Ramos (cell line): ENCODE results near the gene FIBCD1.
"Not testable (repeated sequence)": the region's sequence is repeated elsewhere in the genome, so short reads cannot be mapped to it uniquely, and the experiment has no call there.

Source experiments
- in situ Hi-C: fragments of 300-500 bp; cut with MboI; formaldehyde crosslinking; loops from one replicate; pipeline ENCODE4 v1.14.3; 2022; ENCODE audit warnings: low sequenced_read_pairs; ENCODE audit not compliant: unreplicated experiment

Gene FIBCD1

DNA sequence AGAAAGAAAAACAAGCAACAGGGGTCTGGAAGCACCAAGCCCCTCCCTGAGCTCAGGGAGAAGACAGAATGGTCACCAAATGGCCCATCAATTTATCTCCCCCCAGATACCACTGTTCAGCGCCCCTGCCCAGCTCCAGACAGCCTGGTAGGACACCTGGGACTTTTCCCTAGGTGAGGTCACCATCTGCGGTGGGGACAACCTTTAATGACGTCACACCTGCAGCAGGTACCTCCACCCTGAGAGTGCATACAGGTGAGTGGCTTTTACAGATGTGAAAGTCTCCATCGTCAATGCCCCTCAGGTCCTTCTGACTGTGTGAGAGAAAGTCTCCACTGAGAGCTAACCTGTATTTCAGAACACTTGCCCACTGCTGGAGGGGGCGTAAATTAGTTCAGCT, 35.6 kb upstream of the FIBCD1 start:
- in situ Hi-C loops, result no loop called here

DNA sequence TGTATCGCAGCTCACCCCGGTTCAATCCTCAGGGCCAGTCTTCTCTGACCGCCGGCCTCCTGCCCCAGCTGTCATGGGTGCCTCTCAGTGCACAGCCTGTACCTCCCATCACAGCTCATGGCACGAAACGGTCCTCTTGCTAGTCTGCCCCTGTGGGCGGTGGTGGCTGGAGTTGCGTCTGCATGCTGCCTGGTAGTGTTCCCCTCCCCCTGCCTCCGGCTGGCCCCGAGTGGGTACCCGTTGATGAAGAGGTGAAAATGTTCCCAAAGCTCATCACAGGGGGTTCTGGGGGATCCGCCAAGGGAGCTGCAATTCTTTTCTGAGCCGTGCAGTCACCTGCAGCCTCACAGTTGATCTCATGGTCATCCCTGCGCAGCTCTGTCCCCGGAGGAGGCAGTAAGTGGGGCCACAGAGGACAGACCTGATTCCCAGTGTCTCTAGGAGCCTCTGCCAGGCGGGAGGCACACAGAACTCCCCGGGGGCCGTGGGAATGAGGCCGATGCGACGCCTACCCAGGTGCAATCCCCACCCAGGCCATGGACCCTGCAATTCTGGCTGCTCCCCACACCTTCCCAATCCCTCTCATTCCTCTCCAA, 34.7 kb upstream of the FIBCD1 start:
- in situ Hi-C loops, result no loop called here

DNA sequence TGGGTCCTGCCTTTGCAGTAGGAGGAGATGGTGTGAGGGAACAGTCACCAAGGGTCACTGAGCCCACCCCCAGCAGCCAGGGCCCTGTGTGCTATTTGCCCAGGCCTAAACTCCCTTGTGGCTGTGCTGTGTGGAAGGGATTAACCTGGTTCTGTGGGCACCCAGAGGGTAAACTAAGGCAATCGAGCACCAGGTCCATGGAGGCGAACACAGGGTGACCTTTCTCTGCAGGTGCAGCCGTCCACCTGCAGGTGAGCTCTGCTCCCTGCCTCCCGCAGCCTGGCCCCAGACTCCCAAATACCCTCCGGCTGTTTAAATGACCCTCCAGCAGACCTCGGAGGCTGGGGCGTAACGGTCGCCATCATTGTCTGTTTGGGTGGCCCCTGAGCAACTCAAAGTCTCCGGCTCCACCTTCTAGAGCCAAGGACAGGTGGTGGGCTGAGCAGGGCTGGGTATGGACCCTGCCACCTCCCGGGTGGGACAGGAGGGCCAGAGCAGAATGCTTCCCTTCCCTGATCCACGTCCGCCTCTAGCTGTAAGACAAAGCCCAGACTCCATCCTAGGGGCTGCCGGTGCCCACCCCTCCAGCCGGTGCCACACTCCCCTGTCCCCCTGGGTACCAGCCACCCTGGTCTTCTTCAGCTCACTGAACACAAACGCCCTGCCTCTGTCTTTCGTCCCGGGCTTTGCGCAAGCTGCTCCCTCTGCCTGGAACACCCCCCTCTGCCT, 34.1 kb upstream of the FIBCD1 start:
- in situ Hi-C loops, result no loop called here

DNA sequence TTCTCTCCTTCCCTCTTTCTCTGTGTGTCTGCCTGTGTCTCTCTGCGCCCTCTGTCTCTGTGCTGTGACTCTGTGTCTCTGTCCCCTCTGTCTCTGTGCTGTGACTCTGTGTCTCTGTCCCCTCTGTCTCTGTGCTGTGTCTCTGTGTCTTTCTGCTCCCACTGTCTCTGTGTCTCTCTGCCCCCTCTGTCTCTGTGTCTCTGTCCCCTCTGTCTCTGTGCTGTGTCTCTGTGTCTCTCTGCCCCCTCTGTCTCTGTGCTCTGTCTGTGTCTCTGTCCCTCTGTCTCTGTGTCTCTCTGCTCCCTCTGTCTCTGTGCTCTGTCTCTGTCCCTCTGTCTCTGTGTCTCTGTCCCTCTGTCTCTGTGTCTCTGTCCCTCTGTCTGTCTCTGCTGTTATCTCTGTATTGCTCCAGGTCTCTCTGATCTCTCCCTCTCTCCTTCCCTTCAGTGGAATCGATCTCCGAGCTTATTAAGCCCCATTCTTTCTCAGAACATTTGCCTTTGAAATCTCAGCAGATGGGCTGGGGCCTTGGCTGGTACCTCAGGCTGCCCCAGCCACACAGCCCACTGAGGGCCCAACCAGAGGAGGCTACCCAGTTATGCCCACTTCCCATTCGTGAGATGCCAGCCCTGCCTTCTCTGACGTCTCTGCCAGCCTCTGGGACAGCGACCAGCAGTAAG, 33.4 kb upstream of the FIBCD1 start:
- in situ Hi-C loops, result no loop called here

DNA sequence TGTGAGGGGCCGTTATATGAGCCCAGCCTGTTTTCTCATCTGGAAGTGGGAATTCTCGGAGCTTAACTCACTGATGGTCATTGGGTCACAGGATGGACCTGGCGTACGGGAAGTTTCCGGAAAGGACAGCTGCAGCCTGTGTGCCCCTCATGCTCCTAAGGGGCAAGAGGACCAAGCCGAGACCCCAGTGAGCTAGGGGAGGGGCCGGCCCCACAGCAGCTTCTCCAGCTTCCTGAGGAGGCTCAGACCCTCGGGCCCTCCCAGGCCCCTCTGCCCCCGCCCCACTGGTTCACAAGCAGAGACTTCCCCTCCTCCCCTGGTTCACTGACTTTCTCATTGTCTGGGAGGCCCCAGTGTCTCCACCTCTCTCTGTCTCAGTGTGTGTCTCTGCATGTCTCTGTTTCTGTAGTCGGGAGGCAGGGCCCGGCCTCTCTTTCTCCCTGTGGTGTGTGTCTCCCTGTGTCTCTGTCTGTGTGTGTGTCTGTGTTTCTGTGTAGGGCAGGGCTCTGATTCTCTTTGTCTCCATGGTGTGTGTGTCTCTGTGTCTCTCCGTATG, 32.3 kb upstream of the FIBCD1 start:
- in situ Hi-C loops, result no loop called here

DNA sequence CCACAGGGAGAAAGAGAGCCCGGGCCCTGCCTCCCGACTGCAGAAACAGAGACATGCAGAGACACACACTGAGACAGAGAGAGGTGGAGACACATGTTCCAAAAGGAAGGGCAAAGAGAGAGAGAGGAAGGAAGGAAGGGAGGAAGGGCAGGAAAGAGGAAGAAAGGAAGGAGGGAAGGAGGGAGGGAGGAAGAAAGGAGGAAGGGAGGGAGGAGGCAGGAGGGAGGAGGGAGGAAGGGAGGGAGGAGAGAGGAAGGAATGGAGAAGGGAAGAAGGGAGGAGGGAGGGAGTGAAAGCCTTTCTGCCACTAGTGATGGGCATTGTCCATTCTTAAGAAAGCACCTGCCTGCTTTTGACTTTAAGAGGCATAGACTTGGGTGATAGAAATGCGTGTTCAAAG, 31.8 kb upstream of the FIBCD1 start:
- in situ Hi-C loops, result no loop called here

DNA sequence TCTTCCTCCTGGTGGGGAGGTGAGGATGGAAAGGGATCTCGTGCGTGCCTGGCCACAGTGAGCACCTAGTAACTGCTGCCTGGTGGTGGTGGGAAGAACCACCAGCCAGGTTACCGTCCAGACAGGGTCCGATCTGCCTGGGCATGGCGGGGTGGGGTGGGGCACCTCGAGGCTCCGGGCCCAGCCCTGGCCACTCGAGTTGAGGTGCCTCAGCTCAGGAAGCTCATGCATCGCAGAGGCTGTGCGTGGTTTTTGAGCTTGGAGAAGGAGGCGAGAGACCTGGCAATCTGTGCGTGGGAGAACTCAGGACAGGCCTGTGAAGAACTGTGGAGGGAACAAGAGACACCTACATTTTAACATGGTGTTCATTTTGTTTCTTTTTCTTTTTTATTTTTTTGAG, 31.0 kb upstream of the FIBCD1 start:
- in situ Hi-C loops, result no loop called here

DNA sequence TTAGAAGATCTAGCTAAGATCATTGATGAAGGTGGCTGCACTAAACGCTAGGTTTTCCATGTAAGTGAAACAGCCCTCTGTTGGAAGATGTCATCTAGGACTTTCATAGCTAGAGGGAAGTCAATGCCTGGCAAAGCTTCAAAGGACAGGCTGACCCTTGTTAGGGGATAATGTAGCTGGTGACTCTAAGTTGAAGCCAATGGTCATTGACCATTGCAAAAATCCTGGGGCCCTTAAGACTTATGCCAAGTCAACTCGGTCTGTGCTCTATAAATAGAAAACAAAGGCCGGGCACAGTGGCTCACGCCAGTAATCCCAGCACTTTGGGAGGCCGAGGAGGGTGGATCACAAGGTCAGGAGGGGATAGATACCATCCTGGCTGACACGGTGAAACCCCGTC, 26.6 kb upstream of the FIBCD1 start:
- in situ Hi-C loops, result no loop called here

DNA sequence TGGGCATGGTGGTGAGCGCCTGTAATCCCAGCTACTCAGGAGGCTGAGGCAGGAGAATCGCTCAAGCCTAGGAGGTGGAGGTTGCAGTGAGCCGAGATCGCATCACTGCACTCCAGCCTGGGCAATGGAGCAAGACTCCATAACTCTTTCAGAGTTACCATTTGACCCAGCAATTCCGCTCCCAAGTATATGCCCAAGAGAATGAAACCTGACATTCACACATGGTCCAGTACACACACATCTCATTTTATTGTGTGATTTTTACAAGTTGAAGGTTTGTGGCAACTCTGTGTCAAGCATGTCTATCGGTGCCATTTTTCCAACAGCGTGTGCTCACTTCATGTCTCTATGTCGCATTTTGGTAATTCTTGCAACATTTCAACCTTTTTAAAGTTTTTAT, 24.9 kb upstream of the FIBCD1 start:
- in situ Hi-C loops, result no loop called here

DNA sequence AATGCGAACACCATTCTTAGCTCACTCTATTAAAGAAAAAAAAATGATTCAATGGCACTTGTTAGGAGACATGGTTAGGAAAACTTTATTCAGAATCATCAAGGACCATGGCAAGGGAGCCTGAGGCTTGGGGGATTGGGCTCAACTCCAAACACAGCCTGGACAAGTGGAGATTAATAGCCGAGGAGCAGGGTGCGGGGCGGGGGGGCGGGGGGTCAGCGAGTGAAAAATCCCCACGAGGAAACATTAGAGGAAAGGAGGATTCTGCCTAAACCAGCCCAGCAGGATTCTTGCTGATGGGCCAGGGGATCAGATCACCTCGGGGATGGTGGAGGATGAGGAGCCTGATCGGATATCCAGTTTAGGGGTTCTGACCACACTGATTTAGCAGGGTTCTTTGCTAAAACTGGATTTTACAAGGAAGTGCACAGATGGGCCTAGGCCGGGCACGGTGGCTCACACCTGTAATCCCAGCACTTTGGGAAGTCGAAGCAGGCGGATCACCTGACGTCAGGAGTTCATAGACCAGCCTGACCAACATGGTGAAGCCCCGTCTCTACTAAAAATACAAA, 24.4 kb upstream of the FIBCD1 start:
- in situ Hi-C loops, result no loop called here

DNA sequence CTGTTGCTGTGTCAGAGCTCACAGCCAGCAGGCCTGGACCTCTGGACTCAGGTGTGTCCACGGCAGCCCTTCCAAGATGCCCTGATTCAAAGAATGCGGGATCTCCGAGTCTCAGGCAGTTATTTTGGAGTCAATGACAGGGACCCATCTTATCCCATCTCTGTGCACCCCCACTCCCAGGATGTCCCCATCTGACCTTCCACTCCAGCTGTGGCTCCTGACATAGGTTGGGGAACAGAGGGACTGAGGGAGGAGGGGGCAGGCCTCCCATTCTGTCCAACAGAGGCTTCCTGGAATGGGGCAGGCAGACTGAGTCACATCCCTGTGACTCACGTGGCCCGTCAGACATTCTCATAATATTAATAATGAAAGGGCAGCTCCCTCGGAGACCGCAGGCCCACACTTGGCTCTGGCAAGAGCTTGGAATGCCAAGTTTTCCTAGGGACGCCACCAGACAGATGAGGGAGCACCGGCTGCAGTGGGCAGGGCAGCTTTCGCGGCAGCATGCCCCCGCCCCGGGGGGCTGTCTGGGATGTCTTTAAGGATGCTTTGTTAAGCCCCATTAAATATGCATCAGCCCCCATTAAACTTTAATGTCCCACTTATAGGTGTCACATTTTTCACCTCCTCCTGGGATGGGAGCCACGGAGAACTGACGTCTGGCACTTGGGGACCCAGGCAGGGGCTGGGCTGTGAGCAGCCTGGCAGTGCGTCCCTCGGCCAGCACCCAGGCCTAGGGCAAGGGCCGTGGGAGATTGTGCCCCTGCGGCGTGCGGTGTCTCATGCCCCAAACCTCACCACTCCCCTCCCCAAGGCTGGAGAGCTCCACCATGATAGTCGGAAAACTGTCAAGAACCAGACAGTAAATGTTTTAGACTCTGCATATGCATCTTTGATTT, 23.6 kb upstream of the FIBCD1 start:
- in situ Hi-C loops, result no loop called here

DNA sequence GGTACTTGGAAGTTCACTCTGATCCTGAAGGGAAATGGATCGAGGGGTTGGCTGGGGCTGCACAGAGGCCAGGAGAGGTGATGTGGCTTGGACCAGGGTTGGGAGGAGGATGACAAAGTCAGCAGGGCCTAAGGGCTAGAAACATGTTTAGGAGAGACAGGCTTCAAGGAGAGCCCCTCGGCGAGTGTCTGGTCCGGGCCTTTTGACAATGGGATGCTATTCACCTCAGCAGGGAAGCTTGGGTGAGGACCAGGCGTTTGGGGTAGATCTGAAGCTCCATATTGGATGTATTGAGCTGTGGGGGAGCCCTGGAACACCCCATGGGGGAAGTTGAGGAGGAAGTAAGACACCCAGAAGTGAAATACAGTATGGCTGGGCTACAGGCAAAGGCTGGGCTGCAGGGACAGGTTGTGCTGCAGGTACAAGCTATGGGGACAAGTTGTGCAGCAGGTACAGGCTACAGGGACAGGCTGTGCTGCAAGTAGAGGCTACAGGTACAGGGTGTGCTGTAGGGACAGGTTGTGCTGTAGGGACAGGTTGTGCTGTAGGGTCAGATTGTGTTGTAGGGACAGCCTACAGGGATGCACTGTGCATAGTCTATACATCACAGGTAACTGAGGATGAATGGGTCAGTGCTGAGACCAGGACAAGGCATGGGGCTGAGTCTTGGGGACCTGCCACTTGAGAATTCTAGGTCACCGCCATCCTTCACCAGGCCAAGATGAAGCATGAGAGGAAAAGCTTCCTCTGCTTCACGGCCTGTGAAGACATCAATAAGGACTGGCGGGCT, 22.7 kb upstream of the FIBCD1 start:
- in situ Hi-C loops, result no loop called here

DNA sequence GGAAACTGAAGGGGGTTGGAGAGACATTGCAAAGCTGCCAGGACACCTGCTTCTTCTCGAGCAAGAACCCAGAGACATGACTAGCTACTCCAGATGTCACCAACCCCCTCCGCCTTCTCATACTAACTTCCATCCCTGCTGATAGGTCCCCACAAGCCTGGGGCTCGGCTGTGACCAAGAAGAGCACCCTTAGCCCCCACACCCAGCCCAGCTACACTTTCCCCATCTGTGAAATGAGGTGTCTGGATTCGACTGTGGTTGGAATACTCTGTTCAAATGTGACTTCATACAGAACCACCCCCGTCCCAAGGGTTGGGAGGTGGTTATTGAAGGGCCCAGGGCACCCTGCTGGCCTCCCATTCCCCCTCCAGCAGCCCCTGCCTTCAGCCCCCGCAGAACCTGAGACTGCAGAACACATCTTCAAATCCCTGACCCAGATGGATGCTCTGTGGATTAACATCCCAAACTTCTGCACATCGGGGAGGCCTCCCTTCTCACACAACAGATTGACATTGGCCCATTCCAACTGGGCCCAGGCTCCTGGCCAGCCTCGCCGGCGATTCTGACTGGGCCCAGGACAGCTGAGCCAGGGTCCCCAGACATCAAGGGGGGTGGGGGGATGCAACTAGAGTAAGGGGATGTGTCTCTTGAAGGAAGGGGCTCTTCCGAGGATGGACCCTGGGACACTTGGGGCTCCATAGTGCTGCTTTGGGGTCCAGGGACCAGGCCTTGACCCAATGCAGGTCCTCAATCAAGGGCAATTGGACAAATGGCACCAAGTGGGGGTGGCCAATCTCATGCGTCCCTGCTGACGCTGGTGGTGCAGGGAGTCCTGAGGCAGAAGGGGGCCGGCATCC, 21.7 kb upstream of the FIBCD1 start:
- in situ Hi-C loops, result no loop called here

DNA sequence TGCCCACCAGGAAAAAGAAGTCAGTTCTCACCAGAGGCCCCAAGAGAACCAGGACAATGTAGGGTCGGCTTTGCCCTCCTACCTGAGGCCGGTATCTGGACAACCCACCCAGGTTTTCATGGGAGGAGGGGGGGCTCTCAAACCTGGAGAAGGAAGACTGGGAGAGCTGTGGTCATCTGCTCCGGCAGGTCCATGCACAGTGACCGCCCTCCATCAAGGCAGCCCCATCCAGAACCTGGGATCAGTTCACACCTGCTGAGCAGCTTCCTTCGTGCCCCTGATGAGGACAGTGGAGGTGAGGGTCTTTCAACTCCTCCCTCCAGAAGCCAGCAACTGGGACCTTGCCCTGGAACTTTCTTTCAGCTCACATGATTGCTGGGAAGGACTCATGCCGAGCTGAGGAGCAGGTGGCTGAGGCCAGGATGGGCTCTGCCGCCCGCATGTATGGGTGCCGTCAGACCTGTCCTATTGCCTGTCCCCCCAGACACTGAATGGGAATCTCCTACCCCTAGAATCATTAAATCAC, 20.8 kb upstream of the FIBCD1 start:
- in situ Hi-C loops, result no loop called here

DNA sequence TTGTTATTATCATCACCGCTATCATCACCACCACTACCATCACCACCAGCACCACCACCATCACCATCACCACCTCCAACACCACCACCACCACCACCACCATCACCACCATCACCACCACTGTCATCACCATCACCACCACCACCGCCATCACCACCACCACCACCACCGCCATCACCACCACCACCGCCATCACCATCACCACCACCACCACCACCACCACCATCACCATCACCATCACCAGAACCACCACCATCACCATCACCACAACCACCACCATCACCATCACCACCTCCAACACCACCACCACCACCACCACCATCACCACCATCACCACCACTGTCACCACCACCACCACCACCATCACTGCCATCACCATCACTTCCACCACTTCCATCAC, 19.5 kb upstream of the FIBCD1 start:
- in situ Hi-C loops, result not testable (repeated sequence)

DNA sequence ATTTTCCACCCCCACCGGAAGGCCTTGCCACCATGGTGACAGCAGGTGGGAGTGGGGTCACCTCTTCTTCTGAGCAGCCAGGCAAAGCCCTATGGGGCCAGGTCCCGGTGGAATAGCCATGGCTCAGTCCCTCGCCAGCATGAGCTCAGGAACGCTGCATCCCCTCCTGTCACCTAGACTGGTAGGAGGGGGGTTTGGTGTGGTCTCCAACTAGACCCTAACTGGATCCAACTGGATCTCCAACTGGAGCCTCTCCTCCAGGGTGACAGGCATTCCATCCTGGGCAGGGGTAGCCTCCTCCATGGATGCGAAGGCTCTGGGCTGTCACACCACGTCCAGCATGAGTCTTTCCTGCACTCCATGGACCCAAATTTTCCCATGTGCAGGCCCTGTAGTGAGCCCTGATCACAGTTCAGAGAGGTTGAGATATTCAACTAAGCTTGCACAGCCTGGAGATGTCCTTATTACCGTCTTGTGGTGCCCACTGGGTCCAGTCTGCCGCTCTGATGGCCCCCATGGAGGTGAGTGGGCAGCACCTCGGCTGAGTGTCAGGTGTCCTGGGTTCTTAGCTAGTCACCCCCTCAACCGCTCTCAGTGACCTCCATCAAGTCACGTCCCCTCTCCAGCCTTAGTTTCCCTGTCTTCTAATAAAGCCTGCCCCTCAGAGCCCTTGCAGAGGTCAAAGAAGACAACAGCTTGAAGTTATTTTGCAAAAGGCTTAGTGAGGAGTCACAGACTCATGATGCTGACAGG, 18.6 kb upstream of the FIBCD1 start:
- in situ Hi-C loops, result no loop called here

DNA sequence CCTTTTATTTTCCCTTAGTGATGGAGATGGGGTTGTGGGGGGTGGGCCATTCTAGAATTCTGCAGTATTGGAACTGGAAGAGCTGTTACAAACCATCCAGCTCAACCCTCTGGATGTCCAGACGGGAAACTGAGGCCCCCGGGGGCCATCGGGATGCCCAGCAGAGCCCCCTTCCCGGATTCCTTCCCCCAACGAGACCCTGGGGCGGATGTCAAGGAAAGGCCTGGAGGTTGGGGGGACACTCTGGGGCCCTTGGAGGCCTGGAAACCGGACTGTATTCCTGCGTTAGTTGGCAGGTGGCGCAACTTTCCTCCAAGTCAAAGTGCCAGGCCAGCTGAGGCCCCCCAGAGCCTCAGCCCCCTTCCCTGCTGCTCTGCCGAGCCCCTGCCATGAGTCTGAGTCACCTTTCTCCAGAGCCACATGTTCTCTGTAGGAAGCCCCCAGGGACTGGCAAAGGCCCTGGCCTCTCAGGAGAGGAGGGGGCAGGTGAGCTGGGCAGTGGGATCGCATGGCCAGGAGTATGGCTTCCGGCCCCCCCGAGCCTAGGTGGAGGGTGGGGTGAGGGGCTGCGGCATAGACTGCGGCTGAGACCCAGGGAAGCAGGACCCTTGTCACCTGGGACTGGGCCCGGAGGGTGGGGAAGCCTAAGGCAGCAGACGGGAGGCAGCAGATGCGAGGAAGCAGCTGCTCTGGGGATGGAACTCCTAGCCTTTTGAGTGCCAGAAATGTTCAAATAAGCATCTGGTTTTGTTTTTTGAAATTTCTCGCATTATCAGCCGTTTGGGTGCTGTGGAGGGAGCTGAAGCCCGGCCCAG, 17.8 kb upstream of the FIBCD1 start:
- in situ Hi-C loops, result no loop called here
